HL-60 (cell line): ENCODE data around the gene TCF3.

Experiments
- DNase-seq, 2 experiments: peaks; one replicate each; pipeline ENCODE4 v3.0.0-alpha.2; 2010 to 2020; ENCODE audit warnings: low read depth in 1 of 2, low spot score in 1 of 2
- H3K27ac ChIP-seq: fragments of 250-450 bp; sonication (Bioruptor Pico); replicated peaks from 2 replicates; pipeline ENCODE4 v1.5.1; 2020; ENCODE audit warnings: mild to moderate bottlenecking, moderate library complexity
- H3K27me3 ChIP-seq: fragments of 250-450 bp; sonication (Bioruptor Pico); 2 replicates; pipeline ENCODE4 v1.5.1; 2021; ENCODE audit warnings: mild to moderate bottlenecking, moderate library complexity; ENCODE audit not compliant: insufficient read depth, poor library complexity, severe bottlenecking
- H3K4me3 ChIP-seq: replicated peaks from 2 replicates; pipeline ENCODE4 v1.5.1; 2011; ENCODE audit warnings: mild to moderate bottlenecking, control low read depth, low read length; ENCODE audit not compliant: insufficient read depth
- CTCF ChIP-seq: IDR thresholded peaks from one replicate; pipeline ENCODE4 v1.5.1; 2011; ENCODE audit warnings: low read length, control low read depth, inconsistent platforms; ENCODE audit not compliant: insufficient read depth
- GABPA ChIP-seq: IDR thresholded peaks from 2 replicates; pipeline ENCODE4 v1.6.1; 2012; ENCODE audit warnings: low read depth
- POLR2AphosphoS5 ChIP-seq: IDR thresholded peaks from 2 replicates; pipeline ENCODE4 v1.6.1; 2012; ENCODE audit warnings: low read depth
- REST ChIP-seq: IDR thresholded peaks from 2 replicates; pipeline ENCODE4 v1.6.1; 2012; ENCODE audit warnings: low read depth; ENCODE audit not compliant: insufficient replicate concordance
- SPI1 ChIP-seq: IDR thresholded peaks from 2 replicates; pipeline ENCODE4 v1.6.1; 2012; ENCODE audit warnings: low read depth, mild to moderate bottlenecking, borderline replicate concordance

Gene TCF3

GRCh38 chr19:1661995-1662394 lies 9.6 kb upstream of the TCF3 start:
- DNase-seq = no peak
- TF ChIP-seq GABPA (no peak), REST (no peak), SPI1 (no peak), POLR2AphosphoS5 (no peak), CTCF (no peak)
- no peaks in the 10 kb centered on the region for H3K27me3 ChIP-seq
- no peak overlapping the region for H3K27ac ChIP-seq
- H3K4me3 ChIP-seq = no peak overlapping the region

GRCh38 chr19:1659084-1659427 lies 6.6 kb upstream of the TCF3 start:
- H3K27ac ChIP-seq = no peak overlapping the region
- TF ChIP-seq GABPA (no peak), SPI1 (no peak), REST (no peak), CTCF (no peak), POLR2AphosphoS5 (no peak)
- no peak for DNase-seq

GRCh38 chr19:1658150-1659083 lies 6.0 kb upstream of the TCF3 start:
- Histone ChIP-seq H3K27ac (no peak overlapping the region), H3K27me3 (no peaks in the 10 kb centered on the region), H3K4me3 (no peak overlapping the region)
- TF ChIP-seq SPI1 (no peak), CTCF (no peak), REST (no peak), GABPA (no peak), POLR2AphosphoS5 (no peak)
- DNase-seq = no peak

More at GRCh38 chr19:1659084-1659427, 6.6 kb upstream of the TCF3 start:
- Histone ChIP-seq H3K4me3 (no peak overlapping the region), H3K27me3 (no peaks in the 10 kb centered on the region)
